Epidermal melanocyte (primary cell): ENCODE results near the gene FTSJ3.
"Not testable (repeated sequence)": the region's sequence is repeated elsewhere in the genome, so short reads cannot be mapped to it uniquely, and the experiment has no call there.

Experiments used
- DNase-seq: peaks from one replicate; pipeline ENCODE4 v3.0.0; 2011; ENCODE audit warnings: low spot score; ENCODE audit not compliant: insufficient read length

FTSJ3 gene, protein sequence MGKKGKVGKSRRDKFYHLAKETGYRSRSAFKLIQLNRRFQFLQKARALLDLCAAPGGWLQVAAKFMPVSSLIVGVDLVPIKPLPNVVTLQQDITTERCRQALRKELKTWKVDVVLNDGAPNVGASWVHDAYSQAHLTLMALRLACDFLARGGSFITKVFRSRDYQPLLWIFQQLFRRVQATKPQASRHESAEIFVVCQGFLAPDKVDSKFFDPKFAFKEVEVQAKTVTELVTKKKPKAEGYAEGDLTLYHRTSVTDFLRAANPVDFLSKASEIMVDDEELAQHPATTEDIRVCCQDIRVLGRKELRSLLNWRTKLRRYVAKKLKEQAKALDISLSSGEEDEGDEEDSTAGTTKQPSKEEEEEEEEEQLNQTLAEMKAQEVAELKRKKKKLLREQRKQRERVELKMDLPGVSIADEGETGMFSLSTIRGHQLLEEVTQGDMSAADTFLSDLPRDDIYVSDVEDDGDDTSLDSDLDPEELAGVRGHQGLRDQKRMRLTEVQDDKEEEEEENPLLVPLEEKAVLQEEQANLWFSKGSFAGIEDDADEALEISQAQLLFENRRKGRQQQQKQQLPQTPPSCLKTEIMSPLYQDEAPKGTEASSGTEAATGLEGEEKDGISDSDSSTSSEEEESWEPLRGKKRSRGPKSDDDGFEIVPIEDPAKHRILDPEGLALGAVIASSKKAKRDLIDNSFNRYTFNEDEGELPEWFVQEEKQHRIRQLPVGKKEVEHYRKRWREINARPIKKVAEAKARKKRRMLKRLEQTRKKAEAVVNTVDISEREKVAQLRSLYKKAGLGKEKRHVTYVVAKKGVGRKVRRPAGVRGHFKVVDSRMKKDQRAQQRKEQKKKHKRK

DNA sequence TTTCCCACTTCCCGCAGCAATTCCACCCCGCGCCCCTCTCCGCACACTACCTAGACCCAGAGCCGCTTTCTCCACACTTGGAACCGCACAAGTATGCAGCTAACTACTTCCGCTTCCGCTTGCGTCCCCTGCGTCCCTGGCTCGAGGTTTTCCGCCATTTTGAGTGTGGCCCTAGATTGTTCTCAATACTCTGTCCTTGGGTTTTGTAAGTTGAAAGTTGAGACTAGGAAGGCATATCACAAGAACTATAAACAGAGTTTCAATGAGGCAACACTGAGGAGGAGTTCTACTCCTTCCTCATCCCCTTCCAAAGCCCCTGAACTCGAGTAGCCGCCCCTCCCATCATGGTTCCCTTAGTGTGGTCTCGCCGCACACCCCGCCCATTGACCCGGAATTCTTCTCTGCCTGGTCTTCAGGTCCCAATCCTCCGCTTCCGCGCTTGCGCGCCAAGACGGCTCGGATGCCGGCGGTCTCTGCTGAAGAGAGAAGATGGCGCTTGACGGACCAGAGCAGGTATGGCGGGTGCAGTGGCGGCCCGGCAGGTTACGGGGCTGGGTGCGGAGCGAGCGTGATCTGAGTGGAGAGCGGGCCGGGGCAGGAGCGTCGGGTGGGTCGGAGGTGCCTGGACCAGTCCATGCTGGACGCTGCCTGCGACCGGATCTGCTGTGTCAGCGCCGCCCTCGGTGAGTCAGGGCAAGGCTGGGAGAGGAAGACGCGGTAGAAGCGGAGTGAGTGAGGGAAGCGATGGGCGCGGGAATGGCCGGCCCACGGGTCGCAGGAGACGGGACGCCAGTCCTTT, at the start of gene FTSJ3, which contains the start of gene PSMC5:
TSS of gene FTSJ3 (minus strand) at position 662 of the 799 bp plus-strand sequence. CDS start 761 bp downstream, outside the sequence.
TSS of gene PSMC5 (plus strand) at position 430 of the 799 bp plus-strand sequence. CDS start at position 490, 60 bp downstream.
- peak; percentile 90 for DNase-seq

DNA sequence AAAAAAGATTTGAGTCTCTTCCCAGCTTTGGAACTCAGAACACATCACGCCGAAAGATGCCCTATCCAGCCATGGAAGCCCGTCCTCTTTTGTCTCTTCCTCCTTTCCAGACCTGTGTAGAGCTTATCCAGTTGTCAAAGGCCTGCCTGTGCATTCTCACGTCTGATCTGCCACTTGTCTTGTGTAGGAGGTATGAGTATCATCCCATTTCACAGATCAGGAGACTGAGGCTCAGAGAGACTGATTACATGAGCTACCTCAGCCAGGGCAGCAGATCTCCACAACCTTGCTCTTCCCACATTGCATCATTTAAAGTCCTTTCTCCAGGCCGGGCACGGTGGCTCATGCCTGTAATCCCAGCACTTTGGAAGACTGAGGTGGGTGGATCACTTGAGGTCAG, 47.2 kb upstream of the FTSJ3 start:
- DNase-seq = not testable (repeated sequence)

DNA sequence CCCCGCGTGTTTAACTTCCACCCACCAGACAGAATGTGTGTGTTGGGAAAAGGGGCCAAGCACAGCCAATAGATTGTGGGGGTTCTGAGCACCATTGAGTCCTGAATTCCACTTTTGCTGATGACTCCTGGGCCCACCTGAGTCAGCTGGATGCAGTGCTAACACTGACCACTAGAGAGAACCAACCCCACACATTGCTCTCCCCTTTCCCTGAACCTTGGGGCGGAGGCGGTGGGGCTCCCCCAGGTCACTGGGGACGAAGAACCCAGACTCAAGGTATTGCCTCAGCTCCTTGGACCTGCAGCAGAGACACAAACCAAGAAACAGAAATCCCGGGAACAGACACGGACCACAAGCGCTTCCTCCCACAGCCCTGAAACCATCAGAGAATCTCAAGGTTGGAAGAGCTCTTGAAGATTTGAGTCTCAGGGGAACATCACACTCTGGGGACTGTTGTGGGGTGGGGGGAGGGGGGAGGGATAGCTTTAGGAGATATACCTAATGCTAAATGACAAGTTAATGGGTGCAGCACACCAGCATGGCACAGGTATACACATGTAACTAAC, 46.7 kb upstream of the FTSJ3 start:
- DNase-seq = not testable (repeated sequence)

DNA sequence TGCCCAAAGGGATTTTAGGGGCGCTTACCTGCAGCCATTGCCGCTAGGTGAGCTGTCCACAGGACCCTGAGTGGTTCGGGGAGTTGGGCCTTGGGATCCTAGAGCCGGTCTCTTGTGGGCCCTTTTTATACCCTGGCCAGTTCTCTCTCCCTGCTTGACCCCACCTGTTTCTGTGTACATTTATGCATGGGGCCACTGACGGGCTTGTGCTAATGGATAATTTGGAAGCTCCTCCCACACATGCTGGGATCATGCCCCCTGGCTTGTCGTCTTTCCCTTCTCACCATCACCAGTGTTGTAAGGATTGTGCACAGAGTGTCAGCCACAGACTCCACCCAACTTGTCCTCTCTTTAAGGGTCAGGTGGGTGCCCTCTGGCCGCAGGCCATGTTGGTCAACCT, 46.1 kb upstream of the FTSJ3 start, which contains the start of gene CSH2:
TSS of gene CSH2 (minus strand) at position 101 of the 400 bp plus-strand sequence. CDS start at position 38, 63 bp downstream.
- DNase-seq = not testable (repeated sequence)

DNA sequence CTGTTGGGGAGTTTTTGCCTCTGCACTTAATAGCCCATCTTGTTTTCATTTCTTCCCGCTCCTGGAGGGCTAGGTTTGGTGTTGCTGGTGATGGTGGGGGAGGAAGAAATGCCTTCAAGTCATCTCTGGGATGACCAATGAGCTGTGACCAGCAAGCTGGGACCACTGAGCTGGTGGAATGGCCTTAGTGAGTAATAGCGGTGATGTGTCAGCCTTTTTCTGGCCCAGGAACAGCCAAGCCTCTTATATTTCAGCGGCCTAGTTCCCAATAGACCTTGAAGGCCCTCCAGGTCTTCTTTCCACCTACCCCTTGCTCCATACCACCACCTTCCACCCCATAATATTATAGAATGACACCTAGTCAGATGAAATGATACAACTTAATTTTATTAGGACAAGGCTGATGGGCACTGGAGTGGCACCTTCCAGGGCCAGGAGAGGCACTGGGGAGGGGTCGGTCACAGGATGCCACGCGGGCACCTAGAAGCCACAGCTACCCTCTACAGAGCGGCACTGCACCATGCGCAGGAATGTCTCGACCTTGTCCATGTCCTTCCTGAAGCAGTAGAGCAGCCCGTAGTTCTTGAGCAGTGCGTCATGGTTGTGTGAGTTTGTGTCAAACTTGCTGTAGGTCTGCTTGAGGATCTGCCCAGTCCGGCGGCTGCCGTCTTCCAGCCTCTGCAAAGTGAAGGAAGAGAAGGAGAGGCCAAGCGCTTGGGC, 44.3 kb upstream of the FTSJ3 start:
- not testable (repeated sequence) for DNase-seq

DNA sequence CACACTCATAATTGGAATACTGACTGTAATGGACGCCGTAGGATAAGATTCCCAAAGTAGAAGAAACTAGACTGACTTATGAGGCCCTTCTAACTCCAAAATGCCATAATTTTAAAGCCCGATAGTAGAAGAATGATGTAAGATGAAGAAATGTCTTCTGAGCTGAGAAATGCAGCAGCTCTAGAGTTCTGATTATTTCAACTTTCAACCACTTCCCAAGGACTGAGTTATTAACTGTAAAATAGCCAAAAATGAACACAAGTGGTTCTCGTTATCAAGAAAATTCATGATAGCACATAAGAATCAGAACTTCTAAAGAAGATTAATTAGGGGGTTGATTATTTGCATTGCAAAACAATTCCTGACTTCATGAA, 42.8 kb upstream of the FTSJ3 start:
- DNase-seq = not testable (repeated sequence)

DNA sequence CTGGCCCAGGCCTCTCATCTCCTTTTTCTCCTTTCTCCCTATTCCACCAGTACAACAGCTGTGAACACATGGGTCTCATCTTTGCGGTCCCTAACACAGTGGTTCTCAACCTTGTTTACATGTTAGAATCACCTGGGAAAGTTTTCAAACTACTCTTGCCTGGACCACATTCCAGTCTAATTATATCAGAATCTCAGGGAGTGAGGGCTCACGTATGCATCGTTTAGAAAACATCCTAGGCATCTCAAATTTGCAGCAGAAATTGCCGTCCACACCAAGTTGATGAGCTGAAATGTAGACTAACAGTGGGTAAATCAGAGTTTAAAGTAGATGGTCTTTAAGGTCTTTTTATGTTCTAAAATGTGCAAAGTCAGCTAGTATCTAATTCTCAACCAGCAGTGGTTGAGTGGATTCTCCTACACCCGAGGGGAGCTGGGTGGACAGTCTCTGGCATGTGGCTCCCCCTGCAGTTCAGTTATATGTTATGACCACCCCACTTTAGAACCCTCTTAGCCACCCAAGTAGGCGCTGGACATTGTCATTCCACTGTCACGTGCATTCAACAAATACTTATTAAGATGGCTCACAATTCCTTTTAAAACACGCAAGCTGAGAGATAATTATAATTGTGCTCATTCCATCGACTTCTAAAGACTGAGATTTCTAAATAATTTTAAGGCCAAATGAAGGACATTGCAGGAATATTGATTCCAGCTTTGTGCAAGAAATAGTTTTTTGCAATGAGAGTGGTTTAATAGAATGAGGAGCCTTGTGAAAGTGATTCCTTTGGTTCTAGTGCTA, 42.2 kb upstream of the FTSJ3 start:
- not testable (repeated sequence) for DNase-seq

DNA sequence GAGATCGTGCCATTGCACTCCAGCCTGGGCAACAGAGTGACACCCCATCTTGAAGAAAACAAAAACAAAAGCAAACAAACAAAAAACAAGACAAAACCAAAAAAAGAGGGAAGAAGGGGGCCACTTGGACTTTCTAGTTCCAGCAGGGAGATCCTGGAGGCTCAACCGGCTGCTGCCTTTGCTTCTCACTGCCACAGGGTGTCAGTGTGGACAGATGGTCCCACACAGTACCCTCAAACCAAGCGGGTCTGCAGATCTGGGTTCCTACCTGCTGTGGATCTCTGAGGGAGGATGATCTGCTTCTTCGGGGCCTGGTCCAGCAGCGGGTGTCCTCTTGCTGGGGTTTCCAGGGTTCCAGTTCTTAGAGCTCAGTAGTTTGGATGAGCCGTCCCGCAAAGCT, 39.2 kb upstream of the FTSJ3 start:
- not testable (repeated sequence) for DNase-seq

DNA sequence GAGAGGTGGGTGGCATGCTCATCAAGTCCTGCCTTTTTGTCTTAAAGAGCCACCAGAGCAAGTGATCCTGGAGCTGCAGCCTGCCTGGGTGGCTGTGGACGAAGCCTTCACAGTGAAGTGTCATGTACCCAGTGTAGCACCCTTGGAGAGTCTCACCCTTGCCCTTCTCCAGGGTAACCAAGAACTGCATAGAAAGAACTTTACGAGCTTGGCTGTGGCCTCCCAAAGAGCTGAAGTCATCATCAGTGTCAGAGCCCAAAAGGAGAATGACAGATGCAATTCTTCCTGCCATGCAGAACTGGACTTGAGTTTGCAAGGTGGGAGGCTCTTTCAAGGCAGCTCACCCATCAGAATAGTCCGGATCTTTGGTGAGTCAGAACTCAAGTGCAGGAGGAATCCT, 31.8 kb upstream of the FTSJ3 start:
- no peak for DNase-seq

DNA sequence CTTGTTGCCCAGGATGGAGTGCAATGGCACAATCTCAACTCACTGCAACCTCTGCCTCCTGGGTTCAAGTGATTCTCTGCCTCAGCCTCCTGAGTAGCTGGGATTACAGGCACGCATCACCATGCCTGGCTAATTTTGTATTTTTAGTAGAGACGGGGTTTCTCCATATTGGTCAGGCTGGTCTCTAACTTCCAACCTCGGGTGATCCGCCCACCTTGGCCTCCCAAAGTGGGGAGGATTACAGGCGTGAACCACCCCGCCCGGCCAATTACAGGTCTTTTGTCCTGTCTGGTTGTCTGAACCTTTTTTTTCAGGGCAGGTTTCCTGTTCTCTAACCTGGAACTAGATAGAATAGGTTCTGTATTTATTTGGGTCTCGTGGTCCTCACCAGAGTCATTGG, 29.0 kb upstream of the FTSJ3 start:
- DNase-seq = not testable (repeated sequence)

DNA sequence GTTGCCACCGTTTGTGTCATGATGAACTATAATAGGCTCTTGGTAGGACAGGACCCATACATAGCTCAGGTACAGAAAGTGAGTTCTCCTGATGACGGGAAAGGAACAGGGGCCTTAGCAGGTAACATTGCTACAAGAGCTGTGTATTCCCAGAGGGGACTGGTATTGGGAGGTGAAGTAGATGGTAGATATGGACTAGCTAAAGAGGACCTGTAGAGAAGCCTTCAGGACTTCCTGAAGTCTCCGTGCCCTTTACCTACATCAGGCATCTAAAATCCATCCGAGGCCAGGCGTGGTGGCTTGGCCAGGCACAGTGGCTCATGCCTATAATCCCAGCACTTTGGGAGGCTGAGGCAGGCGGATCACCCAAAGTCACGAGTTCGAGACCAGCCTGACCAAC, 27.7 kb upstream of the FTSJ3 start:
- DNase-seq = no peak

DNA sequence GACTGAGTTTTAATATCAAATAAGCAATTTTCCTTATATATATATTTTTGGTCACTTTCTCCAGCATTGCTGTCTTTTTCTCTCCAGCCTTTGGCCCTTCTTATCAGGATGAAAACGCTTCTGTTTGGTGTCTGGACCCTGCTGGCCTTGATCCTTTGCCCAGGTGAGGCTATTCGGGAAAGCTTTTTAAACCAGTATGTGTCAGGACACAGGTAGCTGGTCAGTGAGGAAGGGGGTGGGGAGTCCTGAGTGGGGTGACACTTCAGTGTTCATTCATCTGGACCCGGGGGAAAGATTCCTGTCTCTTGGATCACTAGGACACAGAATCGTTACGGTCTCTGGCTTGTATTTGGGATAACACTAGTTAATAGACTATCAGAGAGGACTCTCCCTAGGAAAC, 27.2 kb upstream of the FTSJ3 start:
- no peak for DNase-seq

DNA sequence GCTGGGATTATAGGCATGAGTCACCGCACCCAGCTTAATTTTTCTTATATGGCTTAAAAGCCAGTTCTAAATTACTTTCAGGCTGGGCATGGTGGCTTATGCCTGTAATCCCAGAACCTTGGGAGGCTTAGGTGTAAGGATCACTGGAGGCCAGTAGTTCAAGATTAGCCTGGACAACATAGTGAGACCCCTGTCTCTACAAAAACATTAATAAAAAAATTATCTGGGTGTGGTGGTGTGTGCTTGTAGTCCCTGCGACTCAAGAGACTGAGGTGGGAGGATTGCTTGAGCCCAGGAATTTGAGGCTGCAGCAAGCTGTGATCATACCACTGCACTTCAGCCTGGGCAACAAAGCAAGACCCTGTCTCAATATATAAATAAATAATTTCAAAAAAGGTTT, 25.8 kb upstream of the FTSJ3 start:
- no peak for DNase-seq

DNA sequence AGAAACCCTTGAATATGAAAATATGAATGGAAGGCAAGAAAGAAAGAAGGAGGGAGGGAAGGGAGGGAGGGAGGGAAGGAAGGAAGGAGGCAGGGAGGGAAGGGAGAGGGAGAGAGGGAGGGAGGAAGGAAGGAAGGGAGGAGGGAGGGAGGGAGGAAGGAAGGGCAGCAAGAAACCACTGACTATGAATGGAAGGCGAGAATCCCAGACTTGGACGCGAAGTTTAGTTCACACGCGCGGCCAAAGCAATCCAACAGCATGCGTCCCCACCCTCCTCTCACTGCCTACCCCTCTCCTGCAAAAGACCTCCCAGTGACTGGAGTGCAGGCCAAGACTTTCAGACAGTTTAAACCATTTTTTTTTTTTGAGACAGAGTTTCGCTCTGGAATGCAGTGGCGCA, 22.9 kb upstream of the FTSJ3 start:
- no peak for DNase-seq

DNA sequence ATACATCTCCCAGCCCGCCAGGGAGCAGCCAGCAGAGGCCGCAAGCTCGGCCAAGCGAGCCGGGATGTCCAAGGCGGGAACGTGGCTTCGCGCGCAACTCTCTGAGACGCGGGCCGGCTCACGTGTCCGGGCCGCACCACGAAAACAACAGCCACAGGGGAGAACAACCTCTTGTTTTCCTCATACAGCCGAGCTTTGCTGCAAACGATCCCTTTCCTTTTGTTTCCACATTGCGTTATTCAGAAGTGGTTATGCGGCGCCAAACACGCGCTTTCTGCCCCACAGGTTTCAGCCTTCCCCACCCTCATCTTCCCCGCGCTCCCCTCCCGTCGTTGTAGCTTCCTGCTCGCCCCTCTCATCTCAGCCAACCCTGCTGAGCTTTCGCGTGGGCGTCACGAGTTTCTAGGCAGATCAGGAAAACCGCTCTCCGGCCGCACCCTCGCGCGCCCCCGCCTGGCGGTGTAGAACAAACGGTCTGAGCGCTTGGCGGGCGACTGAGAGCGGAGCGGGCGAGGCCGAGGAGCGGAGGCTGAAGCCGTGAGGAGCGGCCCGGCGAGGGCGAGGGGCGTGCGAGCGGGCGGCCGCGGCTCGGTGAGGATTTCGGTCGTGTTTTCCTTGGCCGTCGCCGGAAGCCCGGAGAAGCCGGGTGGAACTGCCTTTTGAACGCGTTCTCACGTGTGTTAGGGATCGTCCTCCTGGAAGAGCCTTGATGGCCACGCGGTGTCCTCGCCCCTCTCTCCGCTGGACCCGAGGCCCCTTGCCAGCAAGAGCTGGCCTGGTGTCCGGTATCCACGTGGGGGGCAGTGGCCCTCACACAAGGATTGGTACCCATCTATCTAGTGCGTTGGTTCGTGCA, 21.6 kb upstream of the FTSJ3 start:
- DNase-seq = peak; percentile 87

DNA sequence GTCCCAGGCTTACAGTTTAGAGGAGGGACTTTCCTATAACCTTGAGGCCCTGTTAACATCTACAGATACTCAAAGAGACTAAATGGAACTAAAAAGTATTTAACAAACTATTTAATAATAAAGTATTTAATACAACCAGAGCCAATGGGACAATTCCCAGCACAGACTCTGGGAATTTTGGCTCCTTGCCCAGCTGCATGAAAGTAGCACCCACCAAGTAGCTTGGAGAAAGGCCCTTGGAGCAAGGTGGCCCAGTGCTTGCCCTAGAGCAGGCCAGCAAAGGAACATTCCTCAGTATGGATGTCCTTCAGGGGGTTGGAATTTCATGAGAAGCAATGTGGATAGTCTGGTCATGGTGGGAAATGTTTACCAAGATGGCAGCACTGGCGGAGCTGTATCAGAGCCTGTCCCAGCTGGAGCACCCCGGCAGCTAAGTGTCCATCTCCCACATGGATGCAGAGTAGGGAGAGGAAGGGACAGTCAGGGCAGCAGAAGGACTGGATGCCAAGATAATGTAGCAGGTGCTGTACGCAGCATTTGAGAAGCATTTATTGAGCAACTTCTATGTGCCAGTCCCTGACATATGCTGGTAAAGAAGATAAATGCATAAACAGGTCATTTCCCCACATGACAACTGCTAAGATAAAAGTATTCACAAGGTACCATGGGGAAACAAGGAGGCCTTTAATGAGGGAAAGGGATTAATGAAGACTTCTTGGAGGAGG, 20.2 kb upstream of the FTSJ3 start:
- no peak for DNase-seq

DNA sequence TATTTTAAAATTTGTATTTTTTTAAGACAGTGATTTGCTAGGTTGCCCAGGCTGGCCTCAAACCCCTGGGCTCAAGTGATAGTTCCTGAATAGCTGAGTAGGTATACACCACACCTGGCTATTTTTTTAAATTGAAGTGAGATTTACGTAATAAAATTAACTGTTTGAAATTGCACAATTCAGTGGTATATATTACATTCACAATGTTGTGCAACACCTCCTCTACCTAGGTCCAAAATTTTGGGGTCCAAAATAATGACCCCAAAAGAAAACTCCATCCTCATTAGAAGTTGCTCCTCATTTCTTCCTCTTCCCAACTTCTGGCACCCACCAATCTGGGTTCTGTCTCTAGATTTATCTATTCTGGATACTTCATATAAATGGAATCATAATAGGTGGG, 18.0 kb upstream of the FTSJ3 start:
- DNase-seq = no peak
